Sigmoid colon (tissue), 4 donors: ENCODE data around the gene STK11.

ENCODE experiments used
- EP300 ChIP-seq, 4 donors: sonication (generic); formaldehyde crosslinking; IDR thresholded peaks; one replicate each; pipeline ENCODE4 v1.6.1; 2017; ENCODE audit warnings: antibody characterized with exemption in 4 of 4
- POLR2A ChIP-seq, 2 donors: fragments of 450-650 bp; IDR thresholded peaks; one replicate each; pipeline ENCODE4 v1.6.1; 2016; ENCODE audit warnings: antibody characterized with exemption in 2 of 2, mild to moderate bottlenecking in 2 of 2, moderate library complexity in 2 of 2
- POLR2AphosphoS5 ChIP-seq, 4 donors: sonication (generic); formaldehyde crosslinking; IDR thresholded peaks; one replicate each; pipeline ENCODE4 v1.6.1; 2017; ENCODE audit warnings: antibody characterized with exemption in 4 of 4
- TF ChIP-seq, protein P1 (sequence below), 4 experiments: fragments of 450-650 bp in 3 of 4; fragments of 200-600 bp in 1 of 4; IDR thresholded peaks; one replicate each; pipeline ENCODE4 v1.5.1; 2016 to 2019; ENCODE audit warnings: antibody characterized with exemption in 4 of 4, mild to moderate bottlenecking in 3 of 4, moderate library complexity in 2 of 4

- TF ChIP-seq, protein P1, sequence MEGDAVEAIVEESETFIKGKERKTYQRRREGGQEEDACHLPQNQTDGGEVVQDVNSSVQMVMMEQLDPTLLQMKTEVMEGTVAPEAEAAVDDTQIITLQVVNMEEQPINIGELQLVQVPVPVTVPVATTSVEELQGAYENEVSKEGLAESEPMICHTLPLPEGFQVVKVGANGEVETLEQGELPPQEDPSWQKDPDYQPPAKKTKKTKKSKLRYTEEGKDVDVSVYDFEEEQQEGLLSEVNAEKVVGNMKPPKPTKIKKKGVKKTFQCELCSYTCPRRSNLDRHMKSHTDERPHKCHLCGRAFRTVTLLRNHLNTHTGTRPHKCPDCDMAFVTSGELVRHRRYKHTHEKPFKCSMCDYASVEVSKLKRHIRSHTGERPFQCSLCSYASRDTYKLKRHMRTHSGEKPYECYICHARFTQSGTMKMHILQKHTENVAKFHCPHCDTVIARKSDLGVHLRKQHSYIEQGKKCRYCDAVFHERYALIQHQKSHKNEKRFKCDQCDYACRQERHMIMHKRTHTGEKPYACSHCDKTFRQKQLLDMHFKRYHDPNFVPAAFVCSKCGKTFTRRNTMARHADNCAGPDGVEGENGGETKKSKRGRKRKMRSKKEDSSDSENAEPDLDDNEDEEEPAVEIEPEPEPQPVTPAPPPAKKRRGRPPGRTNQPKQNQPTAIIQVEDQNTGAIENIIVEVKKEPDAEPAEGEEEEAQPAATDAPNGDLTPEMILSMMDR (IDR thresholded peaks at IDR 0.05) = no peak
- TF ChIP-seq POLR2AphosphoS5 (IDR thresholded peaks at IDR 0.05) (no peak), EP300 (IDR thresholded peaks at IDR 0.05) (no peak), POLR2A (IDR thresholded peaks at IDR 0.05) (no peak)
Measured at GRCh38 chr19:1182727-1183126, 22.9 kb upstream of the STK11 start.
